ENCODE data around the gene SNF8.

Gene SNF8

DNA sequence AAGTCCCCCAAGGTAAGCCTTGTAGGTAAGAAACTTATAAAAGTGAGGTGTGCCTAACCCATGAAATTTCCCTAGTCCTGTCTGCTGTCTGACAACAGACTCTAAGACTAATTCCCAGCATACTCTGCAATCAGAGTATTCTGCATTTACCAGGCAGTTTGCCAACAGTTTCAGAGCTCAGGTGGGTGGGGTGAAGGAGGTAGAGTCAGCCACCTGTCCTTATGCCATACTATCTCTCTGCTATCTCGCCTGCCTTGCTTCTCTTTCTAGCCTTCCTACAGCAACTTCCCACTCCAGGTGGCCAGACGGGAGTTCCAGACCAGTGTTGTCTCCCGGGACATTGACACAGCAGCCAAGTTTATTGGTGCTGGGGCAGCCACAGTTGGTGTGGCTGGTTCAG, 49.8 kb downstream of the SNF8 start:
- TF ChIP-seq POLR2AphosphoS5 (IDR thresholded peaks at IDR 0.05; ENCODE audit: low read depth, low read length) (no peak), TAF1 (IDR thresholded peaks at IDR 0.05; ENCODE audit: borderline replicate concordance, insufficient read depth, low read length) (no peak), FOXP2 (optimal IDR thresholded peaks at IDR 0.05; ENCODE audit: borderline replicate concordance, extremely low read depth, extremely low read length, insufficient read depth) (no peak)
- TF ChIP-seq, protein P1, sequence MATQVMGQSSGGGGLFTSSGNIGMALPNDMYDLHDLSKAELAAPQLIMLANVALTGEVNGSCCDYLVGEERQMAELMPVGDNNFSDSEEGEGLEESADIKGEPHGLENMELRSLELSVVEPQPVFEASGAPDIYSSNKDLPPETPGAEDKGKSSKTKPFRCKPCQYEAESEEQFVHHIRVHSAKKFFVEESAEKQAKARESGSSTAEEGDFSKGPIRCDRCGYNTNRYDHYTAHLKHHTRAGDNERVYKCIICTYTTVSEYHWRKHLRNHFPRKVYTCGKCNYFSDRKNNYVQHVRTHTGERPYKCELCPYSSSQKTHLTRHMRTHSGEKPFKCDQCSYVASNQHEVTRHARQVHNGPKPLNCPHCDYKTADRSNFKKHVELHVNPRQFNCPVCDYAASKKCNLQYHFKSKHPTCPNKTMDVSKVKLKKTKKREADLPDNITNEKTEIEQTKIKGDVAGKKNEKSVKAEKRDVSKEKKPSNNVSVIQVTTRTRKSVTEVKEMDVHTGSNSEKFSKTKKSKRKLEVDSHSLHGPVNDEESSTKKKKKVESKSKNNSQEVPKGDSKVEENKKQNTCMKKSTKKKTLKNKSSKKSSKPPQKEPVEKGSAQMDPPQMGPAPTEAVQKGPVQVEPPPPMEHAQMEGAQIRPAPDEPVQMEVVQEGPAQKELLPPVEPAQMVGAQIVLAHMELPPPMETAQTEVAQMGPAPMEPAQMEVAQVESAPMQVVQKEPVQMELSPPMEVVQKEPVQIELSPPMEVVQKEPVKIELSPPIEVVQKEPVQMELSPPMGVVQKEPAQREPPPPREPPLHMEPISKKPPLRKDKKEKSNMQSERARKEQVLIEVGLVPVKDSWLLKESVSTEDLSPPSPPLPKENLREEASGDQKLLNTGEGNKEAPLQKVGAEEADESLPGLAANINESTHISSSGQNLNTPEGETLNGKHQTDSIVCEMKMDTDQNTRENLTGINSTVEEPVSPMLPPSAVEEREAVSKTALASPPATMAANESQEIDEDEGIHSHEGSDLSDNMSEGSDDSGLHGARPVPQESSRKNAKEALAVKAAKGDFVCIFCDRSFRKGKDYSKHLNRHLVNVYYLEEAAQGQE (IDR thresholded peaks at IDR 0.05; ENCODE audit: insufficient read depth in 1 of 2, low read depth in 2 of 2, low read length in 2 of 2), result no peak

DNA sequence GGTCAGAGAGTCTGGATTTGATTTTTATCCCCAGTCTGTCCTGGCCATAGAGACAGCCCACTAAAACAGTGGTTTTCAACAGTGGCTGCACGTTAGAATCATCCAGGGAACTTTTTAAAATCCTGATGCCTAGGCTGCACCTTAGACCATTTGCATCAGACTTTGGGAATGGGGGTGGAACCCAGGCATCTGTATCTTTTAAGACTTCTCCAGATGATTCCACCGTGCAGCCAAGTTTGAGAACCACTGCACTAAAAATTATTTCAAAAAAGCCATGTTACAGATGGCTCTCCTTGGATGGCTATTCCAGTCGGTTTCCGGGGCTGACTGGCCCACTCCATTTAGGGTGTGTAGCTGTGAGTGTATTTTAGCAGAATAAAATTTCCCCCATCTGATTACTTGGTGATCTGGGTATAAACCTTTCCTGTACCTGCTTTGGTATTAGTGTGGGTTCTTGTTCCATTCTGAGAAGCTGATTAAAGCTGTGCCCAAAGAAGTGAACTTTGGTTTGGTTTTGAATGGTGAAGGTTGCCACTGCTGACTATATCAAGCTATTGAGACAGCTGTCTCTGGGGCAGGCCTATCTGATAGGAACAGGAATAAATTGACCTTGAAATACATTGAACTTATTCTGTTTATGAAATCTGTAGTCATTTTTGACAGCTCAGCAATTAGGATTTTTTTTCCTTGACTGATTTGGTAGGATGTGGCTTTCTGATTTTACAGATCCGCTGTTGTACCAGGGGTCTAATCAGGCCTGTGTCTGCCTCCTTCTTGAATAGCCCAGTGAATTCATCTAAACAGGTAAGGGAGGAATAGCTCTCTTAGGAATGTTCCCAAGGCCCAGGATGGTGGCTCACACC, 50.8 kb downstream of the SNF8 start:
- TF ChIP-seq, protein P1 (IDR thresholded peaks at IDR 0.05; ENCODE audit: insufficient read depth in 1 of 2, low read depth in 2 of 2, low read length in 2 of 2), result no peak
- TF ChIP-seq SIN3A (IDR thresholded peaks at IDR 0.05; ENCODE audit: borderline replicate concordance, insufficient read depth, low read length) (no peak), TAF1 (IDR thresholded peaks at IDR 0.05; ENCODE audit: borderline replicate concordance, insufficient read depth, low read length) (no peak), FOXP2 (optimal IDR thresholded peaks at IDR 0.05; ENCODE audit: borderline replicate concordance, extremely low read depth, extremely low read length, insufficient read depth) (no peak), POLR2AphosphoS5 (IDR thresholded peaks at IDR 0.05; ENCODE audit: low read depth, low read length) (no peak)

DNA sequence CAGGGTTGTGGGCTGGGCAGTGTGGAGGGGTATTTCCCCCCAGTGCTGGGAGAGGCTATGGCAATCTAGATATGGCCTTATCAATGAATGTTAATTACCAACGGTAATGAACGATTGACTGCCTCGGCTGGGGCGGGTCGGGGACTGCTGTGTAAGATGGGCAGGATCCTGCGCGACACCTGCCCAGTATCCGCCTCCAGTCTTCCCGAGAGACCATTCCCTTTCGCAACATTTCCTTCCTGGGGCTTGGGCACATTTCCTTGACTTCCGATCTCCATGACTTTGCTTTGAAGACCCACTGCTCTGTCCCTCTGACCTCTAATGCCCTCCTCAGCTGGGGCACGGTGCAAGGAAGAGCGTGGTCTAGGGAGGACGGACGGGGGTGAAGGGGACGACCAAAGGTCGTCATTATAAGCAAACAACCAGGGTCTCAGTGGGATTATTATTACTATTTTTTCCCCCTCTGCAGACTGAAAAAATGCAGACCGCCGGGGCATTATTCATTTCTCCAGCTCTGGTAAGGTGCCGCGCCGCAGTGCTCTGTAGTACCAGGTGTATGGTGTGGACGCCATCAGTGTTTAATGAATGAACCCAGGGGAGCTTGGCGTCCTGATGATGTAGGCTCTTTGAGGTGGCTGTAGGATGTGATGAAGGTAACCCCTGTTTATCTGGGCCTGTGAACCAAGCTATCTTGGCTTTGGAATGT, 51.5 kb downstream of the SNF8 start:
- TF ChIP-seq, protein P1 (IDR thresholded peaks at IDR 0.05; ENCODE audit: insufficient read depth in 1 of 2, low read depth in 2 of 2, low read length in 2 of 2), result no peak
- peak; percentile 36; the same call in 1 of the 2 replicates for TF ChIP-seq POLR2AphosphoS5 (IDR thresholded peaks at IDR 0.05; ENCODE audit: low read depth, low read length)

DNA sequence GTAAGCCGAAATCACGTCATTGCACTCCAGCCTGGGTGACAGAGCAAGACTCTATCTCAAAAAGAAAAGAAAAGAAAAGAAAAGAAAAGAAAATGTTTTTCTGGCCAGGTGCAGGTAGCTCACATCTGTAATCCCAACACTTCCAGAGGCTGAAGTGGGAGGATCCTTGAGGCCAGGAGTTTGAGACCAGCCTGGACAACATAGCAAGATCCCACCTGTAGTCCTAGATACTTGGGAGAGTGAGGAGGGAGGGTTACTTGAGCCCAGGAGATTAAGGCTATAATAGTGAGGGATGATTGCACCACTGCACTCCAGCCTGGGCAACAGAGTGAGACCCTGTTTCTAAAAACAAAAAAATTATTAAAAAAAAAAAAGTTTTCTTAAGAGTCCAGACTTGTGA, 54.6 kb downstream of the SNF8 start:
- TF ChIP-seq SIN3A (IDR thresholded peaks at IDR 0.05; ENCODE audit: borderline replicate concordance, insufficient read depth, low read length), result no peak
- TF ChIP-seq POLR2AphosphoS5 (IDR thresholded peaks at IDR 0.05; ENCODE audit: low read depth, low read length), result no peak
- no peak for TF ChIP-seq TAF1 (IDR thresholded peaks at IDR 0.05; ENCODE audit: borderline replicate concordance, insufficient read depth, low read length)
- no peak for TF ChIP-seq FOXP2 (optimal IDR thresholded peaks at IDR 0.05; ENCODE audit: borderline replicate concordance, extremely low read depth, extremely low read length, insufficient read depth)
- TF ChIP-seq, protein P1 (IDR thresholded peaks at IDR 0.05; ENCODE audit: insufficient read depth in 1 of 2, low read depth in 2 of 2, low read length in 2 of 2), result no peak
